ENCODE data around the gene CDK5RAP3. TPM values are rescaled to one million over a fixed set of nuclear protein-coding genes. Genes with fewer than 3 reads are reported as not detected.
A peak's percentile ranks its signal among the peaks of the same experiment; 100 is the strongest.

Gene CDK5RAP3
- total RNA-seq, 1 experiment from 2014 or later, result 53.1 TPM

GRCh38 chr17:48021934-48022333 lies 51.0 kb downstream of the CDK5RAP3 start:
- DNase-seq (ENCODE audit: low read depth), result no peak

- DNase-seq (ENCODE audit: low read depth), result no peak
These were observed 52.0 kb downstream of the CDK5RAP3 start for GRCh38 chr17:48022901-48023300.

GRCh38 chr17:48023400-48024148 lies 52.7 kb downstream of the CDK5RAP3 start:
- DNase-seq (ENCODE audit: low read depth), result peak; percentile 87

- DNase-seq (ENCODE audit: low read depth), result peak; percentile 76
These were observed 53.5 kb downstream of the CDK5RAP3 start for GRCh38 chr17:48024149-48025039.

GRCh38 chr17:48025040-48025903 lies 54.4 kb downstream of the CDK5RAP3 start:
- DNase-seq (ENCODE audit: low read depth), result peak; percentile 92

- peak; percentile 40 for DNase-seq (ENCODE audit: low read depth)
These were observed 55.1 kb downstream of the CDK5RAP3 start for GRCh38 chr17:48025904-48026501.

GRCh38 chr17:48026502-48027321 lies 55.8 kb downstream of the CDK5RAP3 start:
- DNase-seq (ENCODE audit: low read depth), result peak; percentile 89

GRCh38 chr17:48027322-48027981 lies 56.5 kb downstream of the CDK5RAP3 start:
- no peak for DNase-seq (ENCODE audit: low read depth)

GRCh38 chr17:48028736-48029135 lies 57.8 kb downstream of the CDK5RAP3 start:
- DNase-seq (ENCODE audit: low read depth), result no peak

GRCh38 chr17:48030531-48030930 lies 59.6 kb downstream of the CDK5RAP3 start:
- no peak for DNase-seq (ENCODE audit: low read depth)

Other genes starting within 250 kb of the CDK5RAP3 start
- not detected in 2 replicates for gene TBX21, start 237.9 kb upstream of the CDK5RAP3 start, total RNA-seq (2014; rRNA removed; shearing (Covaris generic))
- gene OSBPL7, start 149.3 kb upstream of the CDK5RAP3 start, total RNA-seq (2014; rRNA removed; shearing (Covaris generic)), result 9.2 and 15.0 TPM in 2 replicates
- 124 and 154 TPM in 2 replicates for gene MRPL10, start 139.6 kb upstream of the CDK5RAP3 start, total RNA-seq (2014; rRNA removed; shearing (Covaris generic))
- gene LRRC46, start 139.4 kb upstream of the CDK5RAP3 start, total RNA-seq (2014; rRNA removed; shearing (Covaris generic)), result 0.37 and 0.51 TPM in 2 replicates
- gene SCRN2, start 129.8 kb upstream of the CDK5RAP3 start, total RNA-seq (2014; rRNA removed; shearing (Covaris generic)), result 39.6 and 43.0 TPM in 2 replicates
- 1.7 and 1.8 TPM in 2 replicates for gene SP6, start 120.0 kb upstream of the CDK5RAP3 start, total RNA-seq (2014; rRNA removed; shearing (Covaris generic))
- 1.6 and 3.4 TPM in 2 replicates for gene SP2, start 74.9 kb upstream of the CDK5RAP3 start, total RNA-seq (2014; rRNA removed; shearing (Covaris generic))
- gene PNPO, start 29.5 kb upstream of the CDK5RAP3 start, total RNA-seq (2014; rRNA removed; shearing (Covaris generic)), result 42.5 and 55.6 TPM in 2 replicates
- not detected in 2 replicates for gene PRR15L, start 13.2 kb upstream of the CDK5RAP3 start, total RNA-seq (2014; rRNA removed; shearing (Covaris generic))
- 15.4 and 17.3 TPM in 2 replicates for gene COPZ2, start 66.7 kb downstream of the CDK5RAP3 start, total RNA-seq (2014; rRNA removed; shearing (Covaris generic))
- gene NFE2L1, start 77.2 kb downstream of the CDK5RAP3 start, total RNA-seq (2014; rRNA removed; shearing (Covaris generic)), result 59.4 and 62.3 TPM in 2 replicates
- gene CBX1, start 130.4 kb downstream of the CDK5RAP3 start, total RNA-seq (2014; rRNA removed; shearing (Covaris generic)), result 67.3 and 84.4 TPM in 2 replicates
- gene SNX11, start 136.7 kb downstream of the CDK5RAP3 start, total RNA-seq (2014; rRNA removed; shearing (Covaris generic)), result 15.7 and 18.3 TPM in 2 replicates

All from HT1080 (cell line).